ENCODE data around the gene CD2BP2. TPM values are rescaled to one million over a fixed set of nuclear protein-coding genes. Genes with fewer than 3 reads are reported as not detected.
A peak's percentile ranks its signal among the peaks of the same experiment; 100 is the strongest.
"Not testable (repeated sequence)": the region's sequence is repeated elsewhere in the genome, so short reads cannot be mapped to it uniquely, and the experiment has no call there.

The CD2BP2 gene
- total RNA-seq, 2 donors from 2014 or later = 57.3 to 64.4 TPM

DNA sequence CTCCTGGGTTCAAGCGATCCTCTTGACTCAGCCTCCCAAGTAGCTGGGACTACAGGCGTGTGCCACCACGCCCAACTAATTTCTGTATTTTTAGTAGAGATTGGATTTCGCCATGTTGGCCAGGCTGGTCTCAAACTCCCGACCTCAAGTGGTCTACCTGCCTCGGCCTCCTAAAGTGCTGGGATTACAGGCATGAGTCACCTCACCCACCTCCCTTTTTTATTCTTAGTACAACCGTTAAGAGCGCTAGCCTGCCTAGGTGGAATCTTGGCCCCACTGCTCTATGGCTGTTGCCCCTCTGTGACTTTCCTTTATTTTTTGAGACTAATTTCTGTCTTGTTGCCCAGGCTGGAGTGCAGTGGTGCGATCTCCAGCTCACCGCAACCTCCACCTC is 17.1 kb downstream of the CD2BP2 start:
- ATAC-seq; H3K36me3 Mint-ChIP-seq; H3K9me3 Mint-ChIP-seq; DNase-seq (ENCODE audit: low spot score in 2 of 2): not testable (repeated sequence)
- peak overlapping the region in 1 of 2 donors; percentile 67 for H3K27ac Mint-ChIP-seq

- Mint-ChIP-seq H3K36me3 (peaks cover 0 to 5% of the 10 kb centered on the region in 2 donors), H3K27ac (peak overlapping the region; percentile 87 to 89), H3K9me3 (no peaks in the 10 kb centered on the region)
- DNase-seq (ENCODE audit: low spot score in 2 of 2) (peak in 1 of 2 donors; percentile 13), ATAC-seq (peak; percentile 4 to 62)
These were observed 19.3 kb downstream of the CD2BP2 start for GRCh38 chr16:30335598-30336474.

GRCh38 chr16:30335028-30335597 is 20.0 kb downstream of the CD2BP2 start:
- not testable (repeated sequence) for H3K36me3 Mint-ChIP-seq, H3K9me3 Mint-ChIP-seq
- H3K27ac Mint-ChIP-seq = peak overlapping the region; percentile 87 to 89
- DNase-seq (ENCODE audit: low spot score in 2 of 2) = peak; percentile 84 to 85
- peak; percentile 80 to 81 for ATAC-seq

DNA sequence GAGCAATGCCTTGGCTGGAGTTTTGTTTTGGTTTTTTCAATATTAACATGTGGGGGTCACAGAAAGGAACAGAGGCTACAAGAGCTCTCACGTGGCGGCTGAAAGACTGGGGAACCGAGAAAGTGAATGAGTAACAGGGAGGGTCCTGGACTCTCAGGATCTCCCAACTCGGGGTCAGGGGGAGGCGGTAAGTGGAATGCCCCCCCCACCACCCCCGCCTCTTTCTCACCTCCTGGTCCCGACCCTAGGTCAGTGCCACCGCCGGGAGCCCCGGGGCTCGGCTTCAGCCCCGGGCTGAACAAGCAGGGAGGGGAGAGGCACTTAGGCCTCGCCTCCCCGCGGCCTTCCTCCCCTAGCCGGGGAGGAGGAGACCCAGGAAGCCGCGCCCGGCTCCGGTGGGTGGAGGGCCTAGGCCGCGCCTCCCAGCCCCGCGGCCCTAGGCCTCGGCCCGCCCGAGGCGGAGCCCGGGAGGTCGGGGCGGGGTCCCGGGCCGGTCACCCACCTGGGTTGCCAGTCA is 20.6 kb downstream of the CD2BP2 start:
- H3K27ac Mint-ChIP-seq = peak overlapping the region; percentile 56 to 87
- DNase-seq (ENCODE audit: low spot score in 2 of 2) = peak; percentile 79 to 91
- not testable (repeated sequence) for H3K36me3 Mint-ChIP-seq, H3K9me3 Mint-ChIP-seq
- ATAC-seq = peak; percentile 81 to 94

DNA sequence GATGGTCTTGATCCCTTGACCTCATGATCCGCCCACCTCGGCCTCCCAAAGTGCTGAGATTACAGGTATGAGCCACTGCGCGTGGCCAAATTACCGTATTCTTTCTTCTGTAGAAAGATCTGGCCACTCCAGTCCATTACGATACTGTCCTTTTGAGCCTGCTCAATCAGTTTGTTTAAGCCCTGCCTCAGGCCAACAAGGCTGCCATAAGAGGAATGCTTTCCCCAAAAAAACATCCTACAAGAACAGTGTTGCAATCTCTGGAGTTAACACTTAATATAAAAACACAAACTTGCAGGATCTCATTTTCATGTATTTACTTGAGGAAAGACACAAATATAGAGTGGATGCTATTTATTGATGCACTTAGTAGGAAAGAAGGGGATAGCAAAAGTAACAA is 30.9 kb downstream of the CD2BP2 start:
- ATAC-seq; DNase-seq (ENCODE audit: low spot score in 2 of 2); H3K9me3 Mint-ChIP-seq; H3K36me3 Mint-ChIP-seq; H3K27ac Mint-ChIP-seq: not testable (repeated sequence)

- DNase-seq (ENCODE audit: low spot score in 2 of 2); H3K36me3 Mint-ChIP-seq; H3K9me3 Mint-ChIP-seq; H3K27ac Mint-ChIP-seq; ATAC-seq: not testable (repeated sequence)
These were observed 36.5 kb downstream of the CD2BP2 start for GRCh38 chr16:30318647-30319046.

DNA sequence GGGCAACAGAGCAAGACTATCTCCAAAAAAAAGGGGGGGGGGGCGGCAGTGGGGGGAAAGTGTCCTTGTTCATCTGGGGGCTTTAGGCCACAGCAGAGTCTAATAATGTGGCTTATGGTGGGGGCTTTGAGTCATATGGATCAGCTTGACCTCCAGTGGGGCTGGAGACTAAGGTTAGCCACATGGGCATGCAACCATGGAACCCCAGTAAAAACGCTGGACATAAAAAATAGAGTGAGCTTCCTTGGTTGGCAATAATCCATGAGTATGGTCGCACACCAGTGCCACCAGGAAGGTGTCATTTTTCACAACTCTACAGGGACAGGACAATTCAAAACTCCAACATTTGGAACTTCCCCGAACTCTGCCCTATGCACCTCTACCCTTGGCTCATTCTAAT is 44.2 kb downstream of the CD2BP2 start:
- H3K27ac Mint-ChIP-seq, H3K36me3 Mint-ChIP-seq, ATAC-seq: not testable (repeated sequence)

DNA sequence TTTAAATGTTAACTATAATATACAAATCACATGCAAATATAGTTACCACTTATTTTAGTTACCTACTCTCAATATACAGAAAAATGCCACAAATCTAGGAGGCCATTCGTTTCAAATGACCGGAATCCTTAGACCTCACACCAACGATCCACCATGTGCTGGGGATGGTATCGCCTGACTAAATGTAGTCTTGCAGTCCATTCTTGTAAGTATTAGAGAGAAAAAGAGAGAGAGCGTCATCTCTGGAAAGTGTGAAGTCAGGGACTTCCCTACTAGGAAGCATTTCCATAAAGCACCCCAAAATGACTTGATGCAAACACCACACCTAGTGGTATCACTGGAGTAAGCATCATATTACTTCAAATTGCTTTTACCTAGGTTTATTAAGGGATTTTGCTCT is 45.9 kb downstream of the CD2BP2 start:
- H3K27ac Mint-ChIP-seq; H3K36me3 Mint-ChIP-seq; H3K9me3 Mint-ChIP-seq; ATAC-seq; DNase-seq (ENCODE audit: low spot score in 2 of 2): not testable (repeated sequence)

More for the DNA sequence above, 44.2 kb downstream of the CD2BP2 start:
- not testable (repeated sequence) for H3K9me3 Mint-ChIP-seq; DNase-seq (ENCODE audit: low spot score in 2 of 2)

Other genes with a start within 250 kb of the CD2BP2 start
- gene GDPD3, start 241.8 kb downstream of the CD2BP2 start, total RNA-seq = 10 to 100 TPM; 16.7 to 25.8 TPM
- 100 to 1,000 TPM in 1 of 2 donors, 10 to 100 TPM in 1; 81.0 to 126 TPM for gene MAPK3, start 232.1 kb downstream of the CD2BP2 start, total RNA-seq
- gene CORO1A, start 171.7 kb downstream of the CD2BP2 start, total RNA-seq = 1,000 to 10,000 TPM in 1 of 2 donors, 100 to 1,000 TPM in 1; 672 to 1,124 TPM
- 100 to 1,000 TPM; 158 to 173 TPM for gene BOLA2B, start 161.6 kb downstream of the CD2BP2 start, total RNA-seq
- 10 to 100 TPM; 46.4 to 84.7 TPM for gene SLX1A, start 161.4 kb downstream of the CD2BP2 start, total RNA-seq
- gene SULT1A3, start 156.1 kb downstream of the CD2BP2 start, total RNA-seq = 10 to 100 TPM; 18.0 to 31.9 TPM
- gene NPIPB13, start 106.8 kb downstream of the CD2BP2 start, total RNA-seq = 10 to 100 TPM; 16.4 to 23.5 TPM
- 10 to 100 TPM; 52.5 to 69.5 TPM for gene TBC1D10B, start 15.2 kb upstream of the CD2BP2 start, total RNA-seq
- 1 to 10 TPM in 1 of 2 donors, under 1 TPM in 1; 0.97 to 1.2 TPM for gene MYL11, start 19.5 kb upstream of the CD2BP2 start, total RNA-seq
- gene SEPTIN1, start 27.3 kb upstream of the CD2BP2 start, total RNA-seq = 100 to 1,000 TPM; 161 to 208 TPM
- 10 to 100 TPM in 1 of 2 donors, 1 to 10 TPM in 1; 7.6 to 10.9 TPM for gene ZNF48, start 40.1 kb upstream of the CD2BP2 start, total RNA-seq
- 1 to 10 TPM; 4.4 to 7.9 TPM for gene ZNF771, start 52.3 kb upstream of the CD2BP2 start, total RNA-seq
- gene DCTPP1, start 74.7 kb upstream of the CD2BP2 start, total RNA-seq = 100 to 1,000 TPM in 1 of 2 donors, 10 to 100 TPM in 1; 53.1 to 113 TPM
- 10 to 100 TPM; 54.8 to 62.7 TPM for gene SEPHS2, start 90.6 kb upstream of the CD2BP2 start, total RNA-seq
- gene ITGAL, start 117.4 kb upstream of the CD2BP2 start, total RNA-seq = 100 to 1,000 TPM; 297 to 390 TPM
- 1 to 10 TPM; 2.3 to 9.3 TPM for gene ZNF768, start 171.3 kb upstream of the CD2BP2 start, total RNA-seq
- gene ZNF747, start 179.6 kb upstream of the CD2BP2 start, total RNA-seq = 1 to 10 TPM; 4.5 to 8.2 TPM
- gene ZNF764, start 203.1 kb upstream of the CD2BP2 start, total RNA-seq = 10 to 100 TPM; 11.1 to 11.6 TPM
- 1 to 10 TPM; 7.2 TPM for gene ZNF688, start 216.4 kb upstream of the CD2BP2 start, total RNA-seq
- 10 to 100 TPM; 10.8 to 22.1 TPM for gene ZNF785, start 230.4 kb upstream of the CD2BP2 start, total RNA-seq